ENCODE measurements around the gene CACNA1E.
A peak's percentile ranks its signal among the peaks of the same experiment; 100 is the strongest.

The CACNA1E gene

GRCh38 chr1:181499825-181500224 is 16.5 kb downstream of the CACNA1E start:
- no peak for TF ChIP-seq CTCF (IDR thresholded peaks at IDR 0.05; ENCODE audit: unreplicated experiment in 3 of 3)
- Mint-ChIP-seq H3K4me1 (peaks cover 32% of the 10 kb centered on the region), H3K36me3 (ENCODE audit: low read depth) (no peaks in the 10 kb centered on the region), H3K4me3 (no peak overlapping the region), H3K27me3 (ENCODE audit: low read depth) (peaks cover 19% of the 10 kb centered on the region), H3K9me3 (no peaks in the 10 kb centered on the region), H3K27ac (no peak overlapping the region)

GRCh38 chr1:181500636-181501035 is 17.3 kb downstream of the CACNA1E start:
- Mint-ChIP-seq H3K4me3 (no peak overlapping the region), H3K9me3 (no peaks in the 10 kb centered on the region), H3K27me3 (ENCODE audit: low read depth) (peaks cover 15% of the 10 kb centered on the region), H3K4me1 (peaks cover 30% of the 10 kb centered on the region), H3K27ac (no peak overlapping the region), H3K36me3 (ENCODE audit: low read depth) (no peaks in the 10 kb centered on the region)
- no peak for TF ChIP-seq CTCF (IDR thresholded peaks at IDR 0.05; ENCODE audit: unreplicated experiment in 3 of 3)

DNA sequence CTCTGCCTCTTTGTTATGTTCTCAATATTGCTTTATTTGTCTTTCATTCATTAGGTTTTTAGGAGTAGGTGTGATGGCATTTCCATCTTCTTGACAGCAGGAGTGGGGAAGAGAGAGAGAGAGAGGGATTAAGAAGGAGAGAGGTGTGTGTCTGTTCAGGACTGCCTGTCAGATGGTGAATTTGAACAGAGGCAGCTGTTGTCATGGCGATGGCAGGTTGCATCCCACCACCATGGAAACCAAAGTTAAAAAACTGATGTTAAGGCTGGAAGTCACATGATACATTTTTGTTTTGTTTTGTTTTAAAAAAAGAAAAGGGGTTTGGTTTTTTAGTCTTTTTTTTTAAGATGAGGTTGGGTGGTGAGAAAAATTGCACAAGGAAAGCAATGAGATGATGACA is 18.3 kb downstream of the CACNA1E start:
- Mint-ChIP-seq H3K36me3 (ENCODE audit: low read depth) (no peaks in the 10 kb centered on the region), H3K9me3 (no peaks in the 10 kb centered on the region), H3K27me3 (ENCODE audit: low read depth) (peaks cover 16% of the 10 kb centered on the region), H3K27ac (peak overlapping the region in 2 of 3 experiments; percentile 62 to 85), H3K4me1 (peaks cover 30% of the 10 kb centered on the region), H3K4me3 (no peak overlapping the region)
- TF ChIP-seq CTCF (IDR thresholded peaks at IDR 0.05; ENCODE audit: unreplicated experiment in 3 of 3), result no peak

GRCh38 chr1:181503171-181503810 is 20.0 kb downstream of the CACNA1E start:
- H3K27ac Mint-ChIP-seq, result peak overlapping the region; percentile 59 to 85 (median 78)
- peak overlapping the region in 1 of 3 experiments; percentile 35 for H3K4me3 Mint-ChIP-seq
- H3K27me3 Mint-ChIP-seq (ENCODE audit: low read depth), result peaks cover 11% of the 10 kb centered on the region
- no peak for TF ChIP-seq CTCF (IDR thresholded peaks at IDR 0.05; ENCODE audit: unreplicated experiment in 3 of 3)
- H3K36me3 Mint-ChIP-seq (ENCODE audit: low read depth), result no peaks in the 10 kb centered on the region
- H3K9me3 Mint-ChIP-seq, result no peaks in the 10 kb centered on the region
- H3K4me1 Mint-ChIP-seq, result peaks cover 30% of the 10 kb centered on the region

- Mint-ChIP-seq H3K4me1 (peaks cover 30% of the 10 kb centered on the region), H3K27me3 (ENCODE audit: low read depth) (peaks cover 16% of the 10 kb centered on the region), H3K36me3 (ENCODE audit: low read depth) (no peaks in the 10 kb centered on the region), H3K27ac (peak overlapping the region in 2 of 3 experiments; percentile 78 to 85), H3K4me3 (peak overlapping the region in 1 of 3 experiments; percentile 15), H3K9me3 (no peaks in the 10 kb centered on the region)
- TF ChIP-seq CTCF (IDR thresholded peaks at IDR 0.05; ENCODE audit: unreplicated experiment in 3 of 3), result peak; percentile 22 to 41 (median 33)
Measured at GRCh38 chr1:181504399-181504842, 21.1 kb downstream of the CACNA1E start.

Data from nephron (organoid).